ENCODE measurements around the gene PLCD3. TPM values are rescaled to one million over a fixed set of nuclear protein-coding genes. Genes with fewer than 3 reads are reported as not detected.

PLCD3 gene
- total and polyA plus RNA-seq, 9 of the 15 experiments (the other 6 are each of a cell fraction or from before 2014, with no cell fraction given): 0.20 to 22.6 (median 7.5) TPM

DNA sequence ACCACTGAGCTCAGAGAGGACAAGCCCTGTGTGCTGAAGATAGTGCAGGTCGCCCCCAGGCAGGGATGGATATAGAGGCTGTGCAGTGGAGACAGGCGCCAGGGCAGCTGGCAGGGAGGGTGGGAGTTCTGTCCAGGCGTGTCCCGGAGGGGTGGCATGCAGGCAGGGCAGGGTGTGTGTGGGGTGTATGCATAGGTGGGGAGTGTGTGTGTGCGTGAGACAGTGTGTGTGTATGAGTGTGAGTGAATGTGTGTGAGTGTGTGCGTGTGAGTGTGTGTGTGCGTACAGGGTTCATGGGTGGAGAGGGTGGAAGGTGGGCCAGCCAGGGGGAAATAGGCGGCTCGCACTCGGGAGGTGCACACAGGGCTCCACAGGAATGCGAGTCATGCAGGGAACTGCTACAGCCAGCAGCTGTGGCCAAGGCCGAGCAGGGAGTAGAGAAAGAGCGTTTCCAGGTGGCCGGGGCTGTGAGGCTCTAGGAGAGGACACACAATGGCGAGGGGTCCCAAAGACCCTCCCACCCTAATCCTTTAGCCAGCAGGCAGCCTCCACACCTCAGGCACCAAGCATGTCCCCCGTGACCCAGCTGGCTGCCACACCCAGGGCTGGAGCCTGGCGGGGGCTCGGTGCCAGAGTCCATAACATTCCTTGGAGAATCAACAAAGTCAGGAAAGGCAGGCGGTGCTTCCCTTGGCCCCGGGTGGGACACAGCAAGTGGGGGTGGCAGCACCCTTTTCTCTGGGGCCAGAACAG is 4.6 kb downstream of the PLCD3 start:
- POLR2A ChIA-PET: interaction anchor here (0.6 to 5.2 kb wide), 4 partner anchors 18 to 285 kb away, joined by 3 to 48 read pairs (median 3); partner anchors contain the start of gene HEXIM1
- no peak for DNase-seq (ENCODE audit: extremely low read depth in 1 of 4, low spot score in 3 of 4)
- Histone ChIP-seq H3K4me1 (replicated peaks in 1 of 2; ENCODE audit: control insufficient read depth in 2 of 2, insufficient read depth in 2 of 2, low read length in 2 of 2) (peaks cover 45 to 64% of the 10 kb centered on the region in 2 experiments), H3K4me2 (ENCODE audit: insufficient read depth, low read length) (no peak overlapping the region), H3K9me3 (replicated peaks; ENCODE audit: control insufficient read depth, insufficient read depth, low read depth, low read length) (no peaks in the 10 kb centered on the region), H3K4me3 (no peak overlapping the region), H2AFZ (ENCODE audit: low read depth, low read length) (peak overlapping the region; percentile 8; the same call in 1 of the 2 replicates), H3K36me3 (ENCODE audit: control insufficient read depth, insufficient read depth, low read length) (no peaks in the 10 kb centered on the region), H4K20me1 (replicated peaks; ENCODE audit: control insufficient read depth, insufficient read depth, low read length) (peaks cover 6% of the 10 kb centered on the region; the same call in 1 of the 2 replicates), H3K9me1 (ENCODE audit: control insufficient read depth, insufficient read depth, low read length) (no peaks in the 10 kb centered on the region), H3K79me2 (ENCODE audit: control insufficient read depth, insufficient read depth, low read length) (no peaks in the 10 kb centered on the region; the same call in 2 of the 3 replicates), H3K9ac (ENCODE audit: insufficient read depth in 1 of 2, low read depth in 2 of 2, low read length in 2 of 2) (peak overlapping the region in 1 of 2 experiments; percentile 80; a peak in 2 of 4 replicates), H3K27me3 (ENCODE audit: control insufficient read depth in 2 of 2, insufficient read depth in 2 of 2, low read length in 2 of 2) (no peaks in the 10 kb centered on the region), H3K27ac (ENCODE audit: extremely low read depth, low read depth, low read length) (no peak overlapping the region; the same call in 2 of the 3 replicates)
- no peak for ATAC-seq
- CTCF ChIA-PET (ENCODE audit: low intra/inter-chr PET ratio): no interaction called here
- FAIRE-seq: no peak
- in situ Hi-C loops (cut with MboI): no loop called here
- WGBS (ENCODE audit: insufficient coverage, low coverage, missing lambda C conversion rate): 63% methylated on average over 19 of the region's 20 CpGs
- no TSS peak for BruUV-seq (replicated peaks)
- TF ChIP-seq THRB (CRISPR knock-in tag; conservative IDR thresholded peaks at IDR 0.05) (peak; percentile 50; the same call in 1 of the 2 replicates), MTA1 (IDR thresholded peaks at IDR 0.05; ENCODE audit: borderline replicate concordance) (no peak), RBFOX2 (IDR thresholded peaks at IDR 0.05; ENCODE audit: low read depth, low read length) (0 out of 2 replicates have a peak, but pooled peaks have one; percentile 20), ZBTB7A (IDR thresholded peaks at IDR 0.05; ENCODE audit: borderline replicate concordance, control insufficient read depth, low read depth, low read length) (0 out of 2 replicates have a peak, but pooled peaks have one; percentile 38), HDGF (IDR thresholded peaks at IDR 0.05) (peak; percentile 59; the same call in 1 of the 2 replicates)
- TF ChIP-seq, protein P1, sequence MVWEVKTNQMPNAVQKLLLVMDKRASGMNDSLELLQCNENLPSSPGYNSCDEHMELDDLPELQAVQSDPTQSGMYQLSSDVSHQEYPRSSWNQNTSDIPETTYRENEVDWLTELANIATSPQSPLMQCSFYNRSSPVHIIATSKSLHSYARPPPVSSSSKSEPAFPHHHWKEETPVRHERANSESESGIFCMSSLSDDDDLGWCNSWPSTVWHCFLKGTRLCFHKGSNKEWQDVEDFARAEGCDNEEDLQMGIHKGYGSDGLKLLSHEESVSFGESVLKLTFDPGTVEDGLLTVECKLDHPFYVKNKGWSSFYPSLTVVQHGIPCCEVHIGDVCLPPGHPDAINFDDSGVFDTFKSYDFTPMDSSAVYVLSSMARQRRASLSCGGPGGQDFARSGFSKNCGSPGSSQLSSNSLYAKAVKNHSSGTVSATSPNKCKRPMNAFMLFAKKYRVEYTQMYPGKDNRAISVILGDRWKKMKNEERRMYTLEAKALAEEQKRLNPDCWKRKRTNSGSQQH (CRISPR knock-in tag; IDR thresholded peaks at IDR 0.05): 0 out of 2 replicates have a peak, but pooled peaks have one; percentile 73
- TF ChIP-seq, protein P2, sequence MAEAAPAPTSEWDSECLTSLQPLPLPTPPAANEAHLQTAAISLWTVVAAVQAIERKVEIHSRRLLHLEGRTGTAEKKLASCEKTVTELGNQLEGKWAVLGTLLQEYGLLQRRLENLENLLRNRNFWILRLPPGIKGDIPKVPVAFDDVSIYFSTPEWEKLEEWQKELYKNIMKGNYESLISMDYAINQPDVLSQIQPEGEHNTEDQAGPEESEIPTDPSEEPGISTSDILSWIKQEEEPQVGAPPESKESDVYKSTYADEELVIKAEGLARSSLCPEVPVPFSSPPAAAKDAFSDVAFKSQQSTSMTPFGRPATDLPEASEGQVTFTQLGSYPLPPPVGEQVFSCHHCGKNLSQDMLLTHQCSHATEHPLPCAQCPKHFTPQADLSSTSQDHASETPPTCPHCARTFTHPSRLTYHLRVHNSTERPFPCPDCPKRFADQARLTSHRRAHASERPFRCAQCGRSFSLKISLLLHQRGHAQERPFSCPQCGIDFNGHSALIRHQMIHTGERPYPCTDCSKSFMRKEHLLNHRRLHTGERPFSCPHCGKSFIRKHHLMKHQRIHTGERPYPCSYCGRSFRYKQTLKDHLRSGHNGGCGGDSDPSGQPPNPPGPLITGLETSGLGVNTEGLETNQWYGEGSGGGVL (CRISPR knock-in tag; IDR thresholded peaks at IDR 0.05): no peak
- intact Hi-C loops (cut with micrococcal nuclease): loop anchor here (10.0 kb wide), 1 partner anchor 113 kb away; no protein-coding TSS in a partner anchor

Measured in K562 (cell line).